Liver (tissue), 9 donors: Measurements from ENCODE around the gene SKAP1. TPM values are rescaled to one million over a fixed set of nuclear protein-coding genes. Genes with fewer than 3 reads are reported as not detected.

Experiments used
- DNase-seq: peaks from one replicate; pipeline ENCODE4 v3.0.0-alpha.2; 2017; ENCODE audit warnings: low spot score
- H3K27ac ChIP-seq, 2 donors: one replicate each; pipeline ENCODE4 v1.7.0; 2013; ENCODE audit warnings: inconsistent platforms in 2 of 2, low read length in 2 of 2, control low read depth in 1 of 2, low read depth in 1 of 2, mild to moderate bottlenecking in 1 of 2
- H3K27me3 ChIP-seq, 4 donors: one replicate each; pipeline versions ENCODE4 v1.6.1 to v1.7.0; 2013; ENCODE audit warnings: low read length in 3 of 4, inconsistent platforms in 1 of 4, mild to moderate bottlenecking in 1 of 4, moderate library complexity in 1 of 4; ENCODE audit not compliant: control insufficient read depth in 4 of 4, insufficient read depth in 4 of 4
- H3K36me3 ChIP-seq, 4 donors: one replicate each; pipeline versions ENCODE4 v1.6.1 to v1.7.0; 2013; ENCODE audit warnings: low read length in 3 of 4, mild to moderate bottlenecking in 3 of 4, low read depth in 1 of 4, moderate library complexity in 1 of 4; ENCODE audit not compliant: control insufficient read depth in 4 of 4, insufficient read depth in 3 of 4
- H3K4me1 ChIP-seq, 4 donors: one replicate each; pipeline versions ENCODE4 v1.6.1 to v1.7.0; 2013; ENCODE audit warnings: low read length in 3 of 4, mild to moderate bottlenecking in 3 of 4, moderate library complexity in 1 of 4; ENCODE audit not compliant: control insufficient read depth in 4 of 4, insufficient read depth in 4 of 4
- H3K4me3 ChIP-seq, 3 donors: one replicate each; pipeline versions ENCODE4 v1.6.1 to v1.7.0; 2013; ENCODE audit warnings: low read length in 3 of 3, control low read depth in 1 of 3, low read depth in 1 of 3, mild to moderate bottlenecking in 1 of 3
- H3K9ac ChIP-seq, 2 donors: one replicate each; pipeline ENCODE4 v1.7.0; 2013; ENCODE audit warnings: low read length in 2 of 2, mild to moderate bottlenecking in 2 of 2, moderate library complexity in 2 of 2, control low read depth in 1 of 2, low read depth in 1 of 2
- H3K9me3 ChIP-seq, 4 donors: one replicate each; pipeline versions ENCODE4 v1.6.1 to v1.7.0; 2013; ENCODE audit warnings: low read length in 3 of 4; ENCODE audit not compliant: control insufficient read depth in 4 of 4
- FOXA1 ChIP-seq: IDR thresholded peaks from 2 replicates; pipeline ENCODE4 v1.6.1; 2016; ENCODE audit warnings: antibody characterized with exemption
- HNF4A ChIP-seq, 2 donors: conservative IDR thresholded peaks; 2 replicates each; pipeline ENCODE4 v1.6.1; 2016; ENCODE audit warnings: antibody characterized with exemption in 2 of 2, mild to moderate bottlenecking in 2 of 2
- JUND ChIP-seq, 2 donors: IDR thresholded peaks; 2 replicates each; pipeline ENCODE4 v1.6.1; 2016; ENCODE audit warnings: antibody characterized with exemption in 2 of 2
- RAD21 ChIP-seq, 2 donors: IDR thresholded peaks; 2 replicates each; pipeline ENCODE4 v1.6.1; 2016; ENCODE audit warnings: antibody characterized with exemption in 2 of 2, mild to moderate bottlenecking in 2 of 2
- REST ChIP-seq: IDR thresholded peaks from 2 replicates; pipeline ENCODE4 v1.6.1; 2016; ENCODE audit warnings: antibody characterized with exemption, mild to moderate bottlenecking
- RXRA ChIP-seq, 2 donors: IDR thresholded peaks; 2 replicates each; pipeline ENCODE4 v1.6.1; 2017 to 2018; ENCODE audit warnings: antibody characterized with exemption in 2 of 2, mild to moderate bottlenecking in 1 of 2
- SP1 ChIP-seq: IDR thresholded peaks from 2 replicates; pipeline ENCODE4 v1.6.1; 2018; ENCODE audit warnings: antibody characterized with exemption, mild to moderate bottlenecking
- ZBTB33 ChIP-seq: IDR thresholded peaks from 2 replicates; pipeline ENCODE4 v1.6.1; 2016; ENCODE audit warnings: antibody characterized with exemption
- WGBS: extraction: QIAGEN DNeasy Blood & Tissue Kit; methylation state at CpG from one replicate; pipeline ENCODE4 v1.1.7; 2013; 5-methylcytosine and 5-hydroxymethylcytosine counted together
- polyA plus RNA-seq, 2 donors: library from polyadenylated mRNA; stranded (reverse) in 1 of 2; unstranded in 1 of 2; fragments of 200-250 nt in 1 of 2; fragments of >200 nt in 1 of 2; fragmentation: Nextera tagmentation in 1 of 2; extraction: Ambion mirVana in 1 of 2; gene quantifications; one replicate each; pipeline versions ENCODE4 v1.2.1 to v1.2.3, GENCODE V29; 2013 to 2015
- total RNA-seq, 2 donors: library from RNA; depleted of rRNA; stranded (reverse); fragments of >200 nt; gene quantifications; one replicate each; pipeline ENCODE4 v1.2.3, GENCODE V29; 2014
- donor health status: healthy.
- donor health status: healthy.
- donor health status: healthy.
- donor health status: healthy.
- donor health status: healthy.

SKAP1 gene
- total and polyA plus RNA-seq, 4 donors: 2.5 to 20.8 (median 11.3) TPM

GRCh38 chr17:48162306-48162934 lies 267.6 kb downstream of the SKAP1 start:
- Histone ChIP-seq H3K4me3 (peak overlapping the region; percentile 11 to 51 (median 51)), H3K9me3 (no peaks in the 10 kb centered on the region), H3K4me1 (peaks cover 4 to 37% (median 10%) of the 10 kb centered on the region in 4 donors), H3K36me3 (no peaks in the 10 kb centered on the region), H3K9ac (peak overlapping the region; percentile 45 to 56), H3K27me3 (no peaks in the 10 kb centered on the region), H3K27ac (peak overlapping the region; percentile 84 to 94)
- no peak for DNase-seq
- 37% methylated on average over 5 of the region's 5 CpGs for WGBS
- peak in 1 of 2 donors; percentile 10 for TF ChIP-seq JUND (IDR thresholded peaks at IDR 0.05)
- peak; percentile 25 for TF ChIP-seq REST
- TF ChIP-seq FOXA1: no peak

- Histone ChIP-seq H3K27me3 (no peaks in the 10 kb centered on the region), H3K9me3 (no peaks in the 10 kb centered on the region), H3K4me3 (peak overlapping the region; percentile 37 to 61 (median 51)), H3K4me1 (peaks cover 2 to 31% (median 11%) of the 10 kb centered on the region in 4 donors), H3K36me3 (peaks cover 0 to 5% (median 0%) of the 10 kb centered on the region in 4 donors), H3K27ac (peak overlapping the region; percentile 84 to 94), H3K9ac (peak overlapping the region; percentile 82 to 85)
- TF ChIP-seq RXRA (IDR thresholded peaks at IDR 0.05) (no peak), SP1 (no peak), FOXA1 (no peak), JUND (IDR thresholded peaks at IDR 0.05) (no peak), HNF4A (conservative IDR thresholded peaks at IDR 0.05) (no peak), REST (no peak), RAD21 (IDR thresholded peaks at IDR 0.05) (no peak), ZBTB33 (no peak)
- WGBS: 36% methylated on average over 4 of the region's 4 CpGs
- DNase-seq: no peak
Observed at GRCh38 chr17:48161127-48161905, 268.7 kb downstream of the SKAP1 start.
